GM10248 (cell line): ENCODE measurements around the gene AHNAK.

Experiments used
- CTCF ChIA-PET: fragments of 300-600 bp; sonication (Branson Sonifier 250); formaldehyde crosslinking; extraction: SDS; loops from one replicate; lab custom pipeline; 2021; ENCODE audit warnings: antibody characterized with exemption; lab: Yijun Ruan, JAX
- POLR2A ChIA-PET: fragments of 350-650 bp; sonication (Branson Sonifier 250); formaldehyde crosslinking; extraction: SDS; loops from one replicate; lab custom pipeline; 2020; ENCODE audit warnings: antibody characterized with exemption; lab: Yijun Ruan, JAX
- DNase-seq: peaks from one replicate; pipeline ENCODE4 v3.0.0; 2012; ENCODE audit errors: extremely low spot score
- TF ChIP-seq, protein P1 (sequence below): IDR thresholded peaks from 2 replicates; pipeline ENCODE4 v1.5.1; 2012; ENCODE audit warnings: mild to moderate bottlenecking, low read depth; ENCODE audit errors: extremely low read depth, missing control alignments, control extremely low read depth

The AHNAK gene

DNA sequence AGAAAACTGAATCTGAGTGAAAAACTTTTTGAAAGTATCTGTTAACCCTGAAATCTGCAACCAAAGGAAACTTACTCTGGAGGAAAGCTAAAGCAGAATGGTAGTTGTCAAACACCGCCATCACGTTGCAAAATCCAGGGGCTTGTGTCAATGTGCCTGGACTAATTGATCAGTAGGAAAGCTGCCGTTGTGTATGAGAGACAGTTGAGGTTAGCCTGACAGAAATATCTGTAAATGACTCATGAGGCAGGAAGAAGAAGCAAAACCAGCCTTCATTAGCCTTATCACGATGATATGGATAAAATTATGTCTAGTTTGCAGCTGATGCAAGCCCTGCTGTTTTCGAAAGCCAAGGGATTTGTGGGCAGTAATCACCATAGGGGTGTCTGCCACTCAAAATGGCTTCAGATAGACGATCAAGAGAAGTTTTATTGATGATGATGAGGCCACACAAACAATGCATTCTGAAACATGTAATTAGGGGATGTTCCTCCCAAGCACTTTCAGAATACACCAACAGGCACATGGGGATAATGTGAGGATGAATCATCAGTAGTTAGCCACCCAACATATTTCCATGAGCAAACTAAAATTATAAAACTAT is 118.9 kb downstream of the AHNAK start:
- TF ChIP-seq, protein P1, sequence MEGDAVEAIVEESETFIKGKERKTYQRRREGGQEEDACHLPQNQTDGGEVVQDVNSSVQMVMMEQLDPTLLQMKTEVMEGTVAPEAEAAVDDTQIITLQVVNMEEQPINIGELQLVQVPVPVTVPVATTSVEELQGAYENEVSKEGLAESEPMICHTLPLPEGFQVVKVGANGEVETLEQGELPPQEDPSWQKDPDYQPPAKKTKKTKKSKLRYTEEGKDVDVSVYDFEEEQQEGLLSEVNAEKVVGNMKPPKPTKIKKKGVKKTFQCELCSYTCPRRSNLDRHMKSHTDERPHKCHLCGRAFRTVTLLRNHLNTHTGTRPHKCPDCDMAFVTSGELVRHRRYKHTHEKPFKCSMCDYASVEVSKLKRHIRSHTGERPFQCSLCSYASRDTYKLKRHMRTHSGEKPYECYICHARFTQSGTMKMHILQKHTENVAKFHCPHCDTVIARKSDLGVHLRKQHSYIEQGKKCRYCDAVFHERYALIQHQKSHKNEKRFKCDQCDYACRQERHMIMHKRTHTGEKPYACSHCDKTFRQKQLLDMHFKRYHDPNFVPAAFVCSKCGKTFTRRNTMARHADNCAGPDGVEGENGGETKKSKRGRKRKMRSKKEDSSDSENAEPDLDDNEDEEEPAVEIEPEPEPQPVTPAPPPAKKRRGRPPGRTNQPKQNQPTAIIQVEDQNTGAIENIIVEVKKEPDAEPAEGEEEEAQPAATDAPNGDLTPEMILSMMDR = no peak
- POLR2A ChIA-PET = no interaction called here
- CTCF ChIA-PET = interaction anchor here (1.5 to 5.7 kb wide), 4 partner anchors 33 to 267 kb away, joined by 4 to 34 read pairs (median 16); no protein-coding TSS in a partner anchor
- peak; percentile 38 for DNase-seq

DNA sequence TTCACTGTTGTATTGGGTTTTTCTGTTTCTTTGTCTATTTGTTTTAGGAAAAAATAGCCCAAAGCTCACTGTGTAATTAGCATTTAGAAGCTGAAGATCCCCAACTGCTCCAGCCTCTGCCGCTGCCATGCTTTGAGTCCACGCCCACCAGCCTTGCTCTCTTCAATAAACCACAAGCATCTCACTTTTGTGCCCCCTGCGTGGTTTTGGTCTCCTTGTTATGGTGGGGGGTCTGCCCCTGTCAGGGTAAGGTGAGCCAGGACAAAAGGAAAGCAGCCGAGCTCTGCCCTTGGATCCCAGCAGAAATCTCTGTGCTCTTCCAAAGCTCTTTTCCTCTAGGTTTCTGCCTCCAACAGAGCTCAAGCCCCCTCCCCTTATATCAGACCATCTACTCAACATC is 123.6 kb downstream of the AHNAK start:
- POLR2A ChIA-PET = no interaction called here
- CTCF ChIA-PET = interaction anchor here (0.9 to 5.8 kb wide), 9 partner anchors 21 to 363 kb away, joined by 3 to 83 read pairs (median 17); partner anchors contain the start of gene TUT1
- TF ChIP-seq, protein P1 = no peak
- no peak for DNase-seq

DNA sequence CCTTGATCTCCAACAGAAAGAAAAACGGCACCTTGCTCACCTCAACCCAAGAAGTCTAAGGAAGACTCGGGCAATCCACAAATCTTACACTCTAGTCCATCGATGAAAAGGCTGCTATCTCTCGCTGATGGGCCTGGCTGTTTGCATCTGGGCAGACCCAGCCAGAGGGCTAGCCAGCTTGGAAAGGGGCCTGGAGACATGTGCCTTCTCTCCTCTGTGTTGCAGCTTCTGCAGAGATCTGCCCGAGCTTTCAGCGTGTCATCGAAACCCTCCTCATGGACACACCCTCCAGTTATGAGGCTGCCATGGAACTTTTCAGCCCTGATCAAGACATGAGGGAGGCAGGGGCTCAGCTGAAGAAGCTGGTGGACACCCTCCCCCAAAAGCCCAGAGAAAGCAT is 124.6 kb downstream of the AHNAK start:
- POLR2A ChIA-PET = no interaction called here
- CTCF ChIA-PET = interaction anchor here (1.3 to 5.8 kb wide), 5 partner anchors 22 to 170 kb away, joined by 3 to 83 read pairs (median 11); partner anchors contain the start of gene TUT1
- TF ChIP-seq, protein P1 = no peak
- no peak for DNase-seq

DNA sequence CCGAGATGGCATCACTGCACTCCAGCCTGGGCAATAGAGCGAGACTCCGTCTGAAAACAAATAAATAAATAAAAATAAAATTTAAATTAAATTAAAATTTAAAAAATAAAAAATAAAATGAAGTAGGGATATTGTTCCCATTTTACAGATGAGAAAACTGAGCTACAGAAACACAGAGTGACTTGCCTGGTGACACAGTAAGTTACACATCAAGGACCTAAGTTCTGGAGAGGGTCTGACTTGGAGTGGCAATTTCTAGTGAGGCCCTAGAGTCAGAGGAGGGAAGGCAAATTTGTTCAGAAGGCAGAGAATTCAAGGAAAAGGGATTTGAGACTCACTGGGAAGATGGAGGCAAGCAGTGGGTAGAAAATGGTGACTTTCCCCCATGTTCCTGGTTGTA is 125.7 kb downstream of the AHNAK start:
- ChIA-PET CTCF (interaction anchor here (2.4 to 5.8 kb wide), 2 partner anchors 122 to 140 kb away, joined by 11 to 83 read pairs; no protein-coding TSS in a partner anchor), POLR2A (no interaction called here)
- DNase-seq = no peak
- TF ChIP-seq, protein P1 = no peak

DNA sequence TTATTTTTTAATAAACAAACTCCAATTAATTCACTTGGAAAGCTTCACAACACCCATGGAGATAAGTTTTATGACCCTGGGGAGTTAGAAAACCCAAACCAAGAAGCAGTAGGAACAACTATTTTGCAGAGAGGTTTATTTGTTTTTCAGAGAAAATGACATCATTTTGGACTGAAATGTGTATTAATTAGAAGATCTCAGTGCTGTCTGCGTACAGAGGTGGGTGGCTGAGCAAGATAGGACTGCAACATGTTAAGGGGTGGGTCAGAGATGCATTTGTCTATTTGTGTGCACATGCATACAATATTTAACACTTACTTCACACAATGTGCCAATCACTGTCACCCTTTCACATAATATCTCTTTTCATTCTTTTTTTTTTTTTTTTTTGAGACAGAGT is 126.7 kb downstream of the AHNAK start:
- no peak for DNase-seq
- POLR2A ChIA-PET = no interaction called here
- CTCF ChIA-PET = interaction anchor here (1.0 kb wide), 1 partner anchor 123 kb away, joined by 3 read pairs; no protein-coding TSS in a partner anchor
- TF ChIP-seq, protein P1 = no peak

DNA sequence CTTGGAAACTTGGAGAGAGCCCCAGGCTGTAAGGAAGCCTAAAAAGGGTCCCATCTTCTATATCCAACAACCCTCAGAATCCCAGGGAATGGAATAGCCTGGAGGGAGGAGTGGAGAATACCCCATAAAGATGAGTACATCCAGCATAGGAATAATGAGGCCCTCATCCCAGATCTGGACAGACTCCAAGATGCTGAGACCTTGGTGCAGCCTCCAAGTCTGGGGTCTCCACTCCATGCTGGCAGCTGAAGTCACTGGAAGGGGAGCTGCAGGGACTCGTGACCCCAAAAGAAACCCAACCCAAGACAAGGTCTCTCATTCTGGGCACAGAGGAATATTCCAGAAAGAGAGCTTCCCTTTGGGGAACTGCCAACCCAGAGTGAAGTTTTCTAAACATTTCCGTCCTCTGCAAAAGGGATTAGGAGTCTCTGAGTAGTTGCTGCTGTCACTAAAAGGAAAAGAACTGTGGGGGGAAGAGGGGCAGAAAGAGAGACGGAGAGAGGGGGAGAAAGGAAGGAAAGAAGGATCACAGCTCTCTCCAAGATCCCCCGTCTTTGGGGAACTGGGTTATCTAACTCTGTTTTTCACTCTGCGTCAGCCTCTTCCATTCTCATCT is 127.2 kb downstream of the AHNAK start:
- CTCF ChIA-PET = interaction anchor here (1.0 to 1.4 kb wide), 2 partner anchors 123 to 275 kb away, joined by 3 to 6 read pairs; no protein-coding TSS in a partner anchor
- POLR2A ChIA-PET = no interaction called here
- TF ChIP-seq, protein P1 = no peak
- no peak for DNase-seq
